Upper lobe of left lung (tissue), 4 donors: ENCODE measurements around the gene DDC.

Source experiments
- CTCF ChIP-seq, 6 experiments: fragments of 450-650 bp in 4 of 6; fragments of 200-600 bp in 2 of 6; sonication (generic) in 2 of 6; IDR thresholded peaks; one replicate each; pipeline ENCODE4 v1.5.1; 2016 to 2019; ENCODE audit warnings: antibody characterized with exemption in 6 of 6
- EP300 ChIP-seq, 4 donors: sonication (generic); formaldehyde crosslinking; IDR thresholded peaks; one replicate each; pipeline ENCODE4 v1.5.1; 2017; ENCODE audit warnings: antibody characterized with exemption in 4 of 4, control low read depth in 2 of 4
- POLR2A ChIP-seq, 4 donors: fragments of 450-650 bp; IDR thresholded peaks; one replicate each; pipeline ENCODE4 v1.5.1; 2016 to 2017; ENCODE audit warnings: antibody characterized with exemption in 4 of 4, mild to moderate bottlenecking in 2 of 4
- POLR2AphosphoS5 ChIP-seq, 2 donors: sonication (generic); formaldehyde crosslinking; IDR thresholded peaks; one replicate each; pipeline ENCODE4 v1.5.1; 2017; ENCODE audit warnings: antibody characterized with exemption in 2 of 2

- TF ChIP-seq CTCF (IDR thresholded peaks at IDR 0.05) (no peak), POLR2AphosphoS5 (IDR thresholded peaks at IDR 0.05) (no peak), POLR2A (IDR thresholded peaks at IDR 0.05) (no peak), EP300 (IDR thresholded peaks at IDR 0.05) (no peak)
Measured at GRCh38 chr7:50534690-50535290, 30.4 kb downstream of the DDC start.
